Neuronal stem cell (in vitro differentiated cells): Measurements from ENCODE around the gene RPL22.

Source experiments
- DNase-seq: peaks from one replicate; pipeline ENCODE4 v3.0.0-alpha.2; 2013; ENCODE audit warnings: low spot score
- H2AFZ ChIP-seq: one replicate; pipeline ENCODE4 v1.6.1; 2013; ENCODE audit warnings: mild to moderate bottlenecking, low read length, inconsistent platforms
- H2AK5ac ChIP-seq: 2 replicates; pipeline ENCODE4 v1.6.1; 2013; ENCODE audit warnings: low read depth, mild to moderate bottlenecking, inconsistent platforms, low read length, moderate library complexity, mixed read lengths
- H2BK120ac ChIP-seq: 2 replicates; pipeline ENCODE4 v1.6.1; 2013; ENCODE audit warnings: low read depth, mild to moderate bottlenecking, inconsistent platforms, low read length, moderate library complexity, mixed read lengths
- H2BK12ac ChIP-seq: one replicate; pipeline ENCODE4 v1.6.1; 2013; ENCODE audit warnings: low read length, inconsistent platforms
- H2BK15ac ChIP-seq: 2 replicates; pipeline ENCODE4 v1.6.1; 2013; ENCODE audit warnings: mild to moderate bottlenecking, low read length, inconsistent platforms, mixed read lengths
- H2BK5ac ChIP-seq: one replicate; pipeline ENCODE4 v1.6.1; 2013; ENCODE audit warnings: inconsistent platforms, mild to moderate bottlenecking, low read length, moderate library complexity
- H3K14ac ChIP-seq: one replicate; pipeline ENCODE4 v1.6.1; 2013; ENCODE audit warnings: low read length, inconsistent platforms
- H3K18ac ChIP-seq: 2 replicates; pipeline ENCODE4 v1.6.1; 2013; ENCODE audit warnings: low read length, inconsistent platforms
- H3K23ac ChIP-seq: 2 replicates; pipeline ENCODE4 v1.6.1; 2013; ENCODE audit warnings: low read depth, mild to moderate bottlenecking, mixed read lengths, low read length, inconsistent platforms; ENCODE audit not compliant: poor library complexity
- H3K27ac ChIP-seq: replicated peaks from 3 replicates; pipeline ENCODE4 v1.5.1; 2013; ENCODE audit warnings: low read length, inconsistent platforms
- H3K27me3 ChIP-seq, 3 experiments: 2 replicates each; pipeline ENCODE4 v1.6.1; 2013; ENCODE audit warnings: low read length in 3 of 3, mild to moderate bottlenecking in 2 of 3, inconsistent platforms in 1 of 3, low read depth in 1 of 3, mixed read lengths in 1 of 3, moderate library complexity in 1 of 3; ENCODE audit not compliant: control insufficient read depth in 3 of 3, insufficient read depth in 3 of 3
- H3K36me3 ChIP-seq, 2 donors: replicated peaks in 1 of 2; 2 replicates each; pipeline ENCODE4 v1.6.1; 2013; ENCODE audit warnings: low read length in 2 of 2; ENCODE audit not compliant: control insufficient read depth in 2 of 2, insufficient read depth in 2 of 2
- H3K4ac ChIP-seq: 2 replicates; pipeline ENCODE4 v1.6.1; 2013; ENCODE audit warnings: inconsistent platforms, mild to moderate bottlenecking, low read length, moderate library complexity
- H3K4me1 ChIP-seq, 2 donors: 1 replicate in 1 of 2; 2 replicates in 1 of 2; pipeline ENCODE4 v1.6.1; 2013; ENCODE audit warnings: low read length in 2 of 2, low read depth in 1 of 2; ENCODE audit not compliant: control insufficient read depth in 2 of 2, insufficient read depth in 1 of 2
- H3K4me2 ChIP-seq: one replicate; pipeline ENCODE4 v1.6.1; 2013; ENCODE audit warnings: mild to moderate bottlenecking, low read length, inconsistent platforms; ENCODE audit not compliant: insufficient read depth, poor library complexity, severe bottlenecking
- H3K4me3 ChIP-seq, 2 donors: 2 replicates each; pipeline ENCODE4 v1.5.1; 2013; ENCODE audit warnings: low read length in 2 of 2, mild to moderate bottlenecking in 2 of 2, inconsistent platforms in 1 of 2, moderate library complexity in 1 of 2
- H3K79me1 ChIP-seq: one replicate; pipeline ENCODE4 v1.6.1; 2013; ENCODE audit warnings: low read depth, mild to moderate bottlenecking, inconsistent platforms, low read length, moderate library complexity
- H3K9ac ChIP-seq: one replicate; pipeline ENCODE4 v1.6.1; 2013; ENCODE audit warnings: mild to moderate bottlenecking, low read depth, low read length, inconsistent platforms; ENCODE audit not compliant: poor library complexity
- H3K9me3 ChIP-seq, 2 donors: replicated peaks in 1 of 2; 2 replicates each; pipeline versions ENCODE3 to v1.6.1; 2013; ENCODE audit warnings: low read length in 2 of 2, mild to moderate bottlenecking in 2 of 2, inconsistent platforms in 1 of 2, low read depth in 1 of 2, mixed read lengths in 1 of 2, moderate library complexity in 1 of 2; ENCODE audit not compliant: control insufficient read depth in 2 of 2, insufficient read depth in 1 of 2
- H4K8ac ChIP-seq: one replicate; pipeline ENCODE4 v1.6.1; 2013; ENCODE audit warnings: low read depth, mild to moderate bottlenecking, inconsistent platforms, low read length, moderate library complexity
- H4K91ac ChIP-seq: one replicate; pipeline ENCODE4 v1.6.1; 2013; ENCODE audit warnings: low read length, low read depth, mild to moderate bottlenecking, inconsistent platforms; ENCODE audit not compliant: poor library complexity
- WGBS, 2 donors: extraction: QIAGEN DNeasy Blood & Tissue Kit; methylation state at CpG; one replicate each; pipeline ENCODE4 v1.1.7; 2013; ENCODE audit warnings: missing lambda C conversion rate in 2 of 2, mixed read lengths in 1 of 2; ENCODE audit not compliant: insufficient read length in 2 of 2, insufficient replicate concordance in 1 of 2; ENCODE audit errors: extremely low coverage in 2 of 2; 5-methylcytosine and 5-hydroxymethylcytosine counted together

RPL22 gene

GRCh38 chr1:6177681-6178380 is 21.6 kb downstream of the RPL22 start:
- H3K27me3 ChIP-seq: peaks cover 19 to 66% (median 64%) of the 10 kb centered on the region in 3 experiments

GRCh38 chr1:6176779-6177178 is 22.6 kb downstream of the RPL22 start:
- no peak for DNase-seq
- H3K9me3 ChIP-seq: no peaks in the 10 kb centered on the region
- no peak overlapping the region for H3K4ac ChIP-seq
- no peaks in the 10 kb centered on the region for H3K36me3 ChIP-seq
- no peak overlapping the region for H3K4me2 ChIP-seq
- no peak overlapping the region for H2BK120ac ChIP-seq
- no peak overlapping the region for H4K8ac ChIP-seq
- WGBS, 2 donors: no CpG with 5 or more reads among the region's 5 CpGs
- no peak overlapping the region for H2BK15ac ChIP-seq
- no peak overlapping the region for H3K27ac ChIP-seq
- no peak overlapping the region for H3K18ac ChIP-seq
- no peak overlapping the region for H3K23ac ChIP-seq
- H3K9ac ChIP-seq: no peak overlapping the region
- no peak overlapping the region for H4K91ac ChIP-seq
- no peak overlapping the region for H3K4me3 ChIP-seq
- H3K14ac ChIP-seq: no peak overlapping the region
- no peak overlapping the region for H2AK5ac ChIP-seq
- H2AFZ ChIP-seq: no peak overlapping the region
- H3K4me1 ChIP-seq: peaks cover 4 to 8% of the 10 kb centered on the region in 2 donors
- H2BK12ac ChIP-seq: no peak overlapping the region
- H3K27me3 ChIP-seq: peaks cover 19 to 59% (median 58%) of the 10 kb centered on the region in 3 experiments
- no peak overlapping the region for H2BK5ac ChIP-seq
- no peaks in the 10 kb centered on the region for H3K79me1 ChIP-seq

More at GRCh38 chr1:6177681-6178380, 21.6 kb downstream of the RPL22 start:
- Histone ChIP-seq H2AK5ac (no peak overlapping the region), H3K23ac (peak overlapping the region; percentile 34), H3K4ac (no peak overlapping the region), H3K4me2 (no peak overlapping the region), H3K4me3 (no peak overlapping the region), H3K79me1 (no peaks in the 10 kb centered on the region), H2BK12ac (peak overlapping the region; percentile 30), H2BK120ac (peak overlapping the region; percentile 84), H4K8ac (no peak overlapping the region), H2BK15ac (peak overlapping the region; percentile 64), H3K9ac (no peak overlapping the region), H3K27ac (no peak overlapping the region), H3K14ac (no peak overlapping the region), H2BK5ac (no peak overlapping the region), H3K4me1 (peaks cover 4 to 8% of the 10 kb centered on the region in 2 donors), H3K36me3 (no peaks in the 10 kb centered on the region), H3K9me3 (no peaks in the 10 kb centered on the region), H4K91ac (no peak overlapping the region), H3K18ac (no peak overlapping the region), H2AFZ (no peak overlapping the region)
- no peak for DNase-seq
- no CpG with 5 or more reads among the region's 18 CpGs for WGBS, 2 donors

GRCh38 chr1:6175411-6175828 is 24.0 kb downstream of the RPL22 start:
- Histone ChIP-seq H3K4ac (no peak overlapping the region), H2BK120ac (no peak overlapping the region), H3K23ac (no peak overlapping the region), H3K4me2 (no peak overlapping the region), H4K91ac (no peak overlapping the region), H3K4me1 (peaks cover 0 to 4% of the 10 kb centered on the region in 2 donors), H3K9ac (no peak overlapping the region), H3K36me3 (no peaks in the 10 kb centered on the region), H3K18ac (no peak overlapping the region), H2AK5ac (no peak overlapping the region), H3K9me3 (no peaks in the 10 kb centered on the region), H3K4me3 (no peak overlapping the region), H2AFZ (no peak overlapping the region), H2BK15ac (no peak overlapping the region), H3K27ac (no peak overlapping the region), H3K14ac (no peak overlapping the region), H3K27me3 (peaks cover 15 to 56% (median 45%) of the 10 kb centered on the region in 3 experiments), H2BK5ac (no peak overlapping the region), H2BK12ac (no peak overlapping the region), H3K79me1 (no peaks in the 10 kb centered on the region), H4K8ac (no peak overlapping the region)
- DNase-seq: no peak
- 100% methylated on average over 3 of the region's 6 CpGs; no CpG with 5 or more reads in 1 of the 2 donors for WGBS, 2 donors

DNA sequence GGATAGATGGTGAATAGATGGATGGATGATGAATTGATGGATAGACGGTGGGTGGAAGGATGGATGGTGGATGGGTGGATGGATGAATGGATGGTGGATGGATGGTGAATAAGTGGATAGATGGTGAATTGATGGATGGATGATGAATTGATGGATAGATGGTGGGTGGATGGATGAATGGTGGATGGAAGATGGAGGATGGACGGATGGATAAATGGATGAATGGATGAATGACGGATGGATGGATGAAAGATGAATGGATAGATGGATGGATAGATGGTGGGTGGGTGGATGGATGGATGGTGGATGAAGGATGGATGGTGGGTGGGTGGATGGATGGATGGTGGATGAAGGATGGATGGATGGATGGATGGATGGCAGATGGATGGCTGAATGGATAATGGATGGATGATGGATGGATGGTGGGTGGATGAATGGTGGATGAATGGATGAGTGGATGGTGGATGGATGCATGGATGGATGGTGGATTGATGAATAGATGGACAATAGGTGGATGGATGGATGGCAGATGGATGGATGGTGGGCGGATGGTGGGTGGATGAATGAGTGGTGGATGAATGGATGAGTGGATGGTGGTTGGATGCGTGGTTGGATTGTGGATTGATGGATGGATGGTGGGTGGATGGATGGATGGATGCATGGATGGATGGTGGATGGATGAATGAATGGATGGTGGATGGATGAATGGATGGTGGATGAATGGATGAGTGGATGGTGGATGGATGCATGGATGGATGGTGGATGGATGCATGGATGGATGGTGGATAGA is 24.6 kb downstream of the RPL22 start:
- Histone ChIP-seq H2BK12ac (no peak overlapping the region), H3K27ac (no peak overlapping the region), H3K4me3 (no peak overlapping the region), H2BK15ac (no peak overlapping the region), H2BK5ac (no peak overlapping the region), H3K4me1 (peaks cover 0 to 4% of the 10 kb centered on the region in 2 donors), H3K27me3 (peaks cover 12 to 53% (median 39%) of the 10 kb centered on the region in 3 experiments), H4K8ac (no peak overlapping the region), H2AFZ (no peak overlapping the region), H3K9me3 (no peaks in the 10 kb centered on the region), H3K4me2 (no peak overlapping the region), H3K23ac (no peak overlapping the region), H3K18ac (no peak overlapping the region), H2BK120ac (no peak overlapping the region), H3K9ac (no peak overlapping the region), H4K91ac (no peak overlapping the region), H3K36me3 (no peaks in the 10 kb centered on the region), H3K14ac (no peak overlapping the region), H3K4ac (no peak overlapping the region), H3K79me1 (no peaks in the 10 kb centered on the region), H2AK5ac (no peak overlapping the region)
- no peak for DNase-seq
- WGBS, 2 donors: 100% methylated on average over 3 to 5 of the region's 5 CpGs
